ENCODE results near the gene ECHDC1. TPM values are rescaled to one million over a fixed set of nuclear protein-coding genes. Genes with fewer than 3 reads are reported as not detected.
"Not testable (repeated sequence)": the region's sequence is repeated elsewhere in the genome, so short reads cannot be mapped to it uniquely, and the experiment has no call there.

Gene ECHDC1
- total and polyA plus RNA-seq, 3 donors from 2014 or later, result 30.9 to 37.6 (median 34.9) TPM

DNA sequence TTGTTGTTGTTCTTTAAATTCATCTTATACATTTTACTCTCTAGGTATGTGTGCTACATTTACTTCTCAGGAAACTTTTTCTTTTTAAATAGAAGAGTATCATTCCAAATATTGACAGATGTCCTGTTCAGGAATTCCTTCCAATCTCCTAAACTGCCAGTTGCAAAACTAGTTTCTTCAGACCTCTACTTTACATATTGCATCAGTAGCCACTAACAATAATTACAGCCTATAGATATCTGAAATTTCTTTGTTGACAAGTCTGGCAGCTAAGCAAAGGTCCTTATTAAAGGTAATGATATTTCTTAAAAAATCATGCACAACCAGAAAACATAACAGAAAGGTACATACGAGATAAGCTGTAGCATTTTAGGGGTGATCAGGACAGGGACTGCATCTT, 4.5 kb downstream of the ECHDC1 start:
- intact Hi-C loops (cut with DNase I; ENCODE audit: low total_unique reads), result no loop called here
- H3K27me3 ChIP-seq, result no peaks in the 10 kb centered on the region
- H3K9me3 ChIP-seq, result no peaks in the 10 kb centered on the region
- TF ChIP-seq, protein P1, sequence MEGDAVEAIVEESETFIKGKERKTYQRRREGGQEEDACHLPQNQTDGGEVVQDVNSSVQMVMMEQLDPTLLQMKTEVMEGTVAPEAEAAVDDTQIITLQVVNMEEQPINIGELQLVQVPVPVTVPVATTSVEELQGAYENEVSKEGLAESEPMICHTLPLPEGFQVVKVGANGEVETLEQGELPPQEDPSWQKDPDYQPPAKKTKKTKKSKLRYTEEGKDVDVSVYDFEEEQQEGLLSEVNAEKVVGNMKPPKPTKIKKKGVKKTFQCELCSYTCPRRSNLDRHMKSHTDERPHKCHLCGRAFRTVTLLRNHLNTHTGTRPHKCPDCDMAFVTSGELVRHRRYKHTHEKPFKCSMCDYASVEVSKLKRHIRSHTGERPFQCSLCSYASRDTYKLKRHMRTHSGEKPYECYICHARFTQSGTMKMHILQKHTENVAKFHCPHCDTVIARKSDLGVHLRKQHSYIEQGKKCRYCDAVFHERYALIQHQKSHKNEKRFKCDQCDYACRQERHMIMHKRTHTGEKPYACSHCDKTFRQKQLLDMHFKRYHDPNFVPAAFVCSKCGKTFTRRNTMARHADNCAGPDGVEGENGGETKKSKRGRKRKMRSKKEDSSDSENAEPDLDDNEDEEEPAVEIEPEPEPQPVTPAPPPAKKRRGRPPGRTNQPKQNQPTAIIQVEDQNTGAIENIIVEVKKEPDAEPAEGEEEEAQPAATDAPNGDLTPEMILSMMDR (IDR thresholded peaks at IDR 0.05), result no peak
- TF ChIP-seq POLR2A (IDR thresholded peaks at IDR 0.05), result no peak
- H3K4me3 ChIP-seq, result no peak overlapping the region
- H3K4me1 ChIP-seq, result peaks cover 20% of the 10 kb centered on the region
- H3K36me3 ChIP-seq (ENCODE audit: low read depth, missing control alignments), result no peaks in the 10 kb centered on the region
- no peak overlapping the region for H3K27ac ChIP-seq
- DNase-seq, result no peak
- 82 to 84% methylated on average over 1 of the region's 1 CpG for WGBS, 2 donors

DNA sequence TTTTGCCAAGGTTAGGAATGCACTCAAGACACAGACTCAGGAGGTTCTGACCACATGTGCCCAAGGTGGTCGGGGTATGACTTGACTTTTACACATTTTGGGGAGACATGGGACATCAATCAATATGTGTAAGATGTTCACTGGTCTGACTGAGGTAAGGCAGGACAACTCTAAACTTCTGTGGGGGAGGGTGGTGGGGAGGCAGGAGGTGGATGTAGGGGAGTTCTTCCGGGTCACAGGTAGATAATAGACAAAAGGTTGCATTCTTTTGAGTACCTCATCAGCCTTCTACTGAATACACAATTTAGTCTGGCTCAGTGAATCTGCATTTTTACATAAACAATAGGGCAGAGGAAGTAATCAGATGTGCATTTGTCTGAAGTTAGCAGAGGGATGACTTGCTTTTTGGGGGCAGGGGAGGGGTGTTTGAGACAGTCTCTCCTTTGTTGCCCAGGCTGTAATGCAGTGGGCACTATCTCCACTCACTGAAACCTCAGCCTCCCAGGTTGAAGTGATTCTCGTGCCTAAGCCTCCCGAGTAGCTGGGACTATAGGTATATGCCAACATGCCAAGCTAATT, 10.9 kb downstream of the ECHDC1 start:
- H3K4me3 ChIP-seq, result no peak overlapping the region
- 59 to 75% methylated on average over 4 of the region's 4 CpGs for WGBS, 2 donors
- no peaks in the 10 kb centered on the region for H3K9me3 ChIP-seq
- no peak overlapping the region for H3K27ac ChIP-seq
- H3K36me3 ChIP-seq (ENCODE audit: low read depth, missing control alignments), result no peaks in the 10 kb centered on the region
- no peak for DNase-seq
- intact Hi-C loops (cut with DNase I; ENCODE audit: low total_unique reads), result no loop called here
- no peaks in the 10 kb centered on the region for H3K4me1 ChIP-seq
- no peaks in the 10 kb centered on the region for H3K27me3 ChIP-seq
- TF ChIP-seq, protein P1 (IDR thresholded peaks at IDR 0.05), result no peak

DNA sequence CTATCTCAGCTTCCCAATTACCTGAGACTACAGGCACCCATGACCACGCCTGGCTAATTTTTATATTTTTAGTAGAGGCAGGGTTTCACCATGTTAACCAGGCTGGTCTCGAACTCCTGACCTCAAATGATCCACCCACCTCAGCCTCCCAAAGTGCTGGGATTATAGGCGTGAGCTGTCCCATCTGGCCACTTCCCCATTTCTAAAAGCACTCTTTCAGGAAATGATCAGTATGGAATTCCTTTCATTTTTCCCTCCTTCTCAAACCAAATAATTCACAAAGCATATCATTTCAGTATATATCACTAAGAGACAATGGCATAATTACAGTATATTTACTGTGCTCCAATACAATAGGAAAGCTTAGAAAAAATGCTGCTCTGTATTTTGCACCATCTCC, 12.2 kb downstream of the ECHDC1 start:
- intact Hi-C loops (cut with DNase I; ENCODE audit: low total_unique reads); H3K27me3 ChIP-seq; H3K36me3 ChIP-seq (ENCODE audit: low read depth, missing control alignments); H3K4me3 ChIP-seq; H3K4me1 ChIP-seq; H3K27ac ChIP-seq; H3K9me3 ChIP-seq; DNase-seq: not testable (repeated sequence)
- WGBS, 2 donors, result 67 to 90% methylated on average over 3 of the region's 3 CpGs

DNA sequence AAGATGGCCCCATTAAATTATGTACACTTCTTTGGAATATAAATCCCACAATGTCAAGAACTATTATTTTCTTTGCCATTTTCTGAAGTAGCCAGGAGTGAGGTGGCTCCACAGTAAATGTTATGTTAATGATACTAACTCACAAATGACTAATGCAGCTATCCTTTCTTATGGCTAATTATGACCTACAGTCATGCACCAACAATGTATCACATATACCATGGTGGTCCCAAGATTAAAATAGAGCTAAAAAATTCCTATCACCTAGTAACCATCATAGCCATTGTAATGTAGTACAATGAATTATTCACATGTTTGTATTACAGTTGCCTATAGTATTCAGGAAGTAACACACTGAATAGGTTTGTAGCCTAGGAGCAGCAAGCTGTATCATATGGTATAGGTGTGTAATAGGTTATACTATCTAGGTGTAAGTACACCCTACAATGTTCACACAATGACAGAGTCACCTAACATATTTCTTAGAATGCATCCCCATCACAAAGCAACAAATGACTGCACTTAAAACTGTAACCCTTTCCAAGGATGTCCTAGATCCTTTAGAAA, 15.3 kb downstream of the ECHDC1 start:
- no peaks in the 10 kb centered on the region for H3K9me3 ChIP-seq
- no peak overlapping the region for H3K27ac ChIP-seq

DNA sequence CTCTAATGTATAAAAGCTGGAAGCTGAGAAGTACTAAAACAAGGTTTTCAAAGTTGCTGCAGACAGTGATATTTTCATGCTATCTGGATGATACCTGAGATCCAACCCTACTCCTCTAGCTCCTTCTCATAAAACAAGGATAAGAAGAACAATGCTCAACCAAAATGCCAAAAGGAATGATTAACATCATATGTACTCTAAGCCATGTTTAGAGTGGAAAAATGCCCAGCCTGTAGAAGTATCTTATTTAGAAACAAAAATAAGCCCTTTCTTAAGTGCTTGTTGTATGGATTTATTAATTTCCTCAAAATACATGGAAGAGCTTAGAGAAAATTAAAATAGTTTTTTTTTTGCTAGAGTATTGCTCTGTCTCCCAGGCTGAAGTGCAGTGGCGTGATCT, 23.7 kb downstream of the ECHDC1 start:
- no peak overlapping the region for H3K27ac ChIP-seq
- TF ChIP-seq POLR2A (IDR thresholded peaks at IDR 0.05), result no peak
- TF ChIP-seq, protein P1 (IDR thresholded peaks at IDR 0.05), result no peak
- DNase-seq, result no peak
- no peaks in the 10 kb centered on the region for H3K9me3 ChIP-seq
- no peaks in the 10 kb centered on the region for H3K36me3 ChIP-seq (ENCODE audit: low read depth, missing control alignments)
- no peaks in the 10 kb centered on the region for H3K27me3 ChIP-seq
- no peak overlapping the region for H3K4me3 ChIP-seq
- intact Hi-C loops (cut with DNase I; ENCODE audit: low total_unique reads), result no loop called here
- 86 to 97% methylated on average over 1 of the region's 1 CpG for whole genome bisulfite sequencing, 2 donors
- no peaks in the 10 kb centered on the region for H3K4me1 ChIP-seq

More for the DNA sequence above, 15.3 kb downstream of the ECHDC1 start:
- no peak for DNase-seq
- TF ChIP-seq, protein P1 (IDR thresholded peaks at IDR 0.05), result no peak
- no peak for TF ChIP-seq POLR2A (IDR thresholded peaks at IDR 0.05)
- H3K36me3 ChIP-seq (ENCODE audit: low read depth, missing control alignments), result no peaks in the 10 kb centered on the region
- H3K4me3 ChIP-seq, result no peak overlapping the region
- H3K4me1 ChIP-seq, result no peaks in the 10 kb centered on the region
- intact Hi-C loops (cut with DNase I; ENCODE audit: low total_unique reads), result no loop called here
- no peaks in the 10 kb centered on the region for H3K27me3 ChIP-seq
